GM18909 (cell line): ENCODE results near the gene CENPF.
A peak's percentile ranks its signal among the peaks of the same experiment; 100 is the strongest.
"Not testable (repeated sequence)": the region's sequence is repeated elsewhere in the genome, so short reads cannot be mapped to it uniquely, and the experiment has no call there.

Experiments
- ATAC-seq: cut with Tn5 transposase; IDR thresholded peaks from one replicate; pipeline ENCODE4 v1.9.1; 2021; ENCODE audit warnings: mild to moderate bottlenecking; ENCODE audit not compliant: unreplicated experiment, poor library complexity

The CENPF gene, protein sequence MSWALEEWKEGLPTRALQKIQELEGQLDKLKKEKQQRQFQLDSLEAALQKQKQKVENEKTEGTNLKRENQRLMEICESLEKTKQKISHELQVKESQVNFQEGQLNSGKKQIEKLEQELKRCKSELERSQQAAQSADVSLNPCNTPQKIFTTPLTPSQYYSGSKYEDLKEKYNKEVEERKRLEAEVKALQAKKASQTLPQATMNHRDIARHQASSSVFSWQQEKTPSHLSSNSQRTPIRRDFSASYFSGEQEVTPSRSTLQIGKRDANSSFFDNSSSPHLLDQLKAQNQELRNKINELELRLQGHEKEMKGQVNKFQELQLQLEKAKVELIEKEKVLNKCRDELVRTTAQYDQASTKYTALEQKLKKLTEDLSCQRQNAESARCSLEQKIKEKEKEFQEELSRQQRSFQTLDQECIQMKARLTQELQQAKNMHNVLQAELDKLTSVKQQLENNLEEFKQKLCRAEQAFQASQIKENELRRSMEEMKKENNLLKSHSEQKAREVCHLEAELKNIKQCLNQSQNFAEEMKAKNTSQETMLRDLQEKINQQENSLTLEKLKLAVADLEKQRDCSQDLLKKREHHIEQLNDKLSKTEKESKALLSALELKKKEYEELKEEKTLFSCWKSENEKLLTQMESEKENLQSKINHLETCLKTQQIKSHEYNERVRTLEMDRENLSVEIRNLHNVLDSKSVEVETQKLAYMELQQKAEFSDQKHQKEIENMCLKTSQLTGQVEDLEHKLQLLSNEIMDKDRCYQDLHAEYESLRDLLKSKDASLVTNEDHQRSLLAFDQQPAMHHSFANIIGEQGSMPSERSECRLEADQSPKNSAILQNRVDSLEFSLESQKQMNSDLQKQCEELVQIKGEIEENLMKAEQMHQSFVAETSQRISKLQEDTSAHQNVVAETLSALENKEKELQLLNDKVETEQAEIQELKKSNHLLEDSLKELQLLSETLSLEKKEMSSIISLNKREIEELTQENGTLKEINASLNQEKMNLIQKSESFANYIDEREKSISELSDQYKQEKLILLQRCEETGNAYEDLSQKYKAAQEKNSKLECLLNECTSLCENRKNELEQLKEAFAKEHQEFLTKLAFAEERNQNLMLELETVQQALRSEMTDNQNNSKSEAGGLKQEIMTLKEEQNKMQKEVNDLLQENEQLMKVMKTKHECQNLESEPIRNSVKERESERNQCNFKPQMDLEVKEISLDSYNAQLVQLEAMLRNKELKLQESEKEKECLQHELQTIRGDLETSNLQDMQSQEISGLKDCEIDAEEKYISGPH (N-terminal part only)

DNA sequence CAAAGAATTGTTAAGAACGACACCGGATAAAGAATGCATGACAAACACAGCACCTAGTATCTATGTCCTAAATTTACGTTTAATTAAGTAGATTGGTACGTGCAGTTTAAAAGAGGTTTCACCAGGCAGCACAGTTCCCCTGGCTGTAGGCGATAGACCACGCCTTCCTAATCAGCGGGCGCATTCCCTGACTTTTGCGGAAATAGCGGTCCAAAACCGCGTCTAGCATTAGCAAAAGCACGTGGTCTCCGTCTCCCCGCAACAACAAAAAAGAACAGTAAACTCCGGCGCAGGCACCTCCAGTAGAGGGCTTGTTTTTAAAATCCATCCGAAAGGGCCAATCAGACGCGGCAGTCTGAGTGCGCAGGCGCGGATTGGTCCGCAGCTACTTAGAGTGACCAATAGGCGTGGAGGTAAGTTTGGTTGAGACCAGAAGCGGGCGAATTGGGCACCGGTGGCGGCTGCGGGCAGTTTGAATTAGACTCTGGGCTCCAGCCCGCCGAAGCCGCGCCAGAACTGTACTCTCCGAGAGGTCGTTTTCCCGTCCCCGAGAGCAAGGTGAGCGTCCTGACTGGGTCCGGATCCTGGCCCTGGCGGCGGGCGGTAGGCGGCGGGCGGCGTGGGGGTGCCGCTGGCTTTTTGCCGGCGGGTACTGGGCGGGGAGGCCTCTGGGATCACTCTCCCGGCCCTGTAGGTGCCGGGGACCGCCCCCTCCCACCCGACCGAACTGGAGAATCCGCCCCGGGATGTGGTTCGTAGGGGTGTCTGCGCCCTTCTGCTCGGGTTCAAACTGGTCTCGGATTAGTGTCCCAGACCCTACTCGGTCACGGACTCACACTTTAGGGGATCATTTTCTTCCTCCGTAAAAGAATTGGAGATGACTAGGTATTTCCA lies at the start of gene CENPF:
CENPF (plus strand) TSS at position 432 of the 894 bp plus-strand sequence. CDS start 10,560 bp downstream, outside the sequence.
- peak; percentile 98 for ATAC-seq

GRCh38 chr1:214557952-214558735 lies 44.9 kb upstream of the CENPF start:
- ATAC-seq = no peak

GRCh38 chr1:214563881-214564280 lies 39.1 kb upstream of the CENPF start:
- no peak for ATAC-seq

- ATAC-seq = no peak
Observed at GRCh38 chr1:214565310-214565709, 37.7 kb upstream of the CENPF start.

- no peak for ATAC-seq
Observed at GRCh38 chr1:214566158-214567104, 36.6 kb upstream of the CENPF start.

GRCh38 chr1:214567481-214567980 lies 35.5 kb upstream of the CENPF start:
- no peak for ATAC-seq

GRCh38 chr1:214568328-214568727 lies 34.7 kb upstream of the CENPF start:
- no peak for ATAC-seq

DNA sequence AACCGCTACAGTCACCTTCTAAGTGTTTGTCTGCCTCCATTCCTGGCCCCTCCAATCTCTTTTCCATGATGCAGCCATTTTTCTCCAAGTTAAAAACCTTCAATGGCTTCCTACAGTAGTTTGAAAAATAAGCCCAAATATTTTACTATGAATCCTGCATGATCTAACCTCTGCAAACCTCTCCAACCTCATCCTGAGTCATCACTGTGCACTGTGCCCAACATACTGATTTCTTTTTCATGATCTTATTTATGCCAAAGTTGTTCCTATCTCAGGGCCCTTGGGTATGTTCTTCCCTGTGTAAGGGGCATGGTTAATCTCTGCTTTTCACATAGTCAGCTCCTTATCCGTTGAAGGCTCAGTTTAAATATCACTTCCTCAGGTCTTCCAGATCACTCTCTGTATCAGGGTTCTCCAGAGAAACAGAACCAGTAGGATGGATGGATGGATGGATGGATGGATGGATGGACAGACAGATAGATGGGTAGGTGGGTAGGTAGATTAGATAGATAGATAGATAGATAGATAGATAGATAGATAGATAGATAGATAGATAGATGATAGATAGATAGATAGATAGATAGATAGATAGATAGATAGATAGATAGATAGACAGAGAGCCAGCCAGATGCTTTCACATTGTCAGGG lies 33.5 kb upstream of the CENPF start:
- ATAC-seq = no peak

DNA sequence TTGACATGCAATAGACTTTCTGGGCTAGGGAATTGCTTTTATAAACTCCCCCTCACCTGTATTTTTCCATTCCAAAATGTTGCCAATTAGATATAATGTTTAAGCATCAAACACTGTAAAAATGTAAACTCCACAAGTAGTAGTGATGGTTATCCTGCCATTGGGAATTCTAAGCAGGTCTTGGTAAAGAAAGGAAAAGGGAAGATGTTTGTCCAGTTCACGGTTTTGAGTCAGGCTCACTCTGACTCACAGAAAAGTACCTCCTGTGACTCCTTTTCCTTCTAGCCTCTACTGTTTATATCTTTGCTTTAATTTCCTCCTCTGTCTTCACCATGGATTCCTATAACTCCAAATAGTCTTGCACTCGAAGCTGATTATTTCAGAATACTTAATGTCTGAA lies 32.6 kb upstream of the CENPF start:
- no peak for ATAC-seq

DNA sequence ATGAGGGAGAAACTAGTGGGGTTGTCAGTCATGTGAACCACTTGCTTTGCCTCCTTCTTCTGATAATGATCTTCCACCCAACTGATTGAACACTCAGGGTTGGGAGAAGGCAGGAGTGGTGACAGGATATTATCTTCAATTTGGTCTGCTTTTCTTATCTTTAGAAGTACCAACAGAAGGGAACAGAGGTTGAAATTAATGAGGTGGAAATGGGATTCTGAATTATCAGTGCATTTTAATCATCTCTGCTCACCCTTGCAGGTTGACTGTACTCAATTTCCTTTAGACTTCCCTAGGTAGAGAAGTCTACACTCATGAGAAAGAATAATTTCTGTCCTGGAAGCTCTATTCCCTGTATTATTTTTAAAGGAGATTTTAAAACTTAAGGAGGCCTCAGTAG lies 31.7 kb upstream of the CENPF start:
- ATAC-seq = no peak

DNA sequence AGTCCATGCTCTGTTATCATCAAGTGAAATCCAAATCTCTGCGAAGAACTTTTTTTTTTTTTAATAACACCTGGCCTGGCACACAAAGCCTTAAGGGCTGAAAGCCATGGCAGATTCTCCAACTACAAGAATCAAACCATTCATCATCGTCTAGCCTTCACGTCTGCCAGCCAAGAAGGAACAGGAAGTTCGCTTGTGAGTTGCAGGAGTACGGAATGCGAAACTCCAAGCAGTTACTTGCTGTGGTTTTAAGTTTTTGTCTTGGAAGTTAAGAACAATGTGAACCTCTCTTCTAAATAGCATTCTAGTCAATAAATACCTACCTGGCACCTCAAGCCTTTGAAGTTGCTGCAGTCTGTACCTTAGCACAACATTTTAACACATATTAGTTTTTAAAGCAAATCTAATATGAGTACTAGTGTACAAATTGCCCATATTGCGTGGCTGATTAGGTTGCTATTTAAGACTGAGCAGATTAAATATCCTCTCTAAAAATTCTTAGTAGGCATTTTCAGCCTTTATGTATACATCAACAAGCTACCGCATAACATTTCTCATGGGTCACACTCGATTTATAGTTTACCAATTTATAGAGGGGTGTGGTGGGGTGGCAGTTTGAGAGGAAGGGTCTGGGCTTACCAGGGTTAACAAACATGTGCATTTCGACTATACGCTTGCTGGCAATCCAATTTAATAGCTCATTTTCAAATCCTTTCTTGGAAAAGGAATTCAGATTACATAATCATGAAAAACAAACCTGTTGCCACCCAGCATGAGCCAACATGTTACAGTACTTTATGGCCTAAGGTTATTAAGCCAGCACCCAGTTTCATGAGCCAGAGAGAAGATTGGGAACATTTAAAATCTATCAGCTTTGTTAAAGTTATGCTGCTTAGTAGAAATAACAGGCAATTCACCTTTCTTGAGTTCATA lies 29.3 kb upstream of the CENPF start:
- no peak for ATAC-seq

DNA sequence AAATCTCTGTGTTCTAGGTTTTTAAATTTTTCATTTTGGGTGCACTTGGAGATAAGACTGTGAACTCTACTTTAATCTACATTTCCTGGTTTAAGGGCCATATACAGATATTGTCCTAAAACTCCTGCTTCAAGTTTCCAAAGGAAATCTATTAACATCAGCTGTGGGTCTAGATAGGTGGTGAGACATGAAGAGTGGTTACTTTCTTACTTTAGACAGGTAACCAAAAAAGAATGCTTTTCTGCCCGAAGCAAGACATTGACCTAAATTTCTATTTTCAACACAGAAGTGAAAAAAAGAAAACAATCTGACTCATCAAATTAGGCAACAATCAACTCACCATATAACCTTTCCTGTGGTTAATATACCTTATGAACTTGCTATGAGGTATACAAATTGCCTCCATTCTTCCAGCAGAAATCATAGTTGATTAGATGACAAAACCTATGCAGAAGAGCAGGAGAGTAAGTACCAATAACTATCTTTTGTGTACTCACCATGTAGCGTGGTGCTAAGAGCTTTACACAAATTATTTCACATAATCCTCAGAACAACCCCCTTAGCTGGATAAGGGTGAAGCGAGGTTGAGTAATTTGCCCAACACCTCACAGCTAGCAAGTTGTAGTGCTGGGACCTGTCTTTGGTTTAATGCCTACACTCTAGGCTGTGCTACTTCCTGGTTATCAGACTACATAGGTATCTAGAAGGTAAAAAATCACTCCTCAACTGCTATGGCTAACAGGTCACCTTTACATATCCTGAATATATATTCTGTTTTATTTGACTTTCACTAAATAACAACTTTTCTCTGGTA lies 28.2 kb upstream of the CENPF start:
- ATAC-seq = no peak

DNA sequence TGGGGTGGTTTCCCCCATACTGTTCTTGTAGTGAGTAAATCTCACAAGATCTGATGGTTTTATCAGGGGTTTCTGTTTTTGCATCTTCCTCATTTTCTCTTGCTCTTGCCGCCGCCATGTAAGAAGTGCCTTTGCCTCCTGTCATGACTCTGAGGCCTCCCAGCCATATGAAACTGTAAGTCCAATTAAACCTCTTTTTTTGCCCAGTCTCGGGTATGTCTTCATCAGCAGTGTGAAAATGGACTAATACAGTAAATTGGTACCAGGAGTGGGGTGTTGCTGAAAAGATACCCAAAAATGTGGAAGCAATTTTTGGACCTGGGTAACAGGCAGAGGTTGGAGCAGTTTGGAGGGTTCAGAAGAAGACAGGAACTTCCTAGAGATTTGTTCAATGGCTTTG lies 26.9 kb upstream of the CENPF start:
- not testable (repeated sequence) for ATAC-seq

GRCh38 chr1:214579183-214579582 lies 23.8 kb upstream of the CENPF start:
- ATAC-seq = no peak

DNA sequence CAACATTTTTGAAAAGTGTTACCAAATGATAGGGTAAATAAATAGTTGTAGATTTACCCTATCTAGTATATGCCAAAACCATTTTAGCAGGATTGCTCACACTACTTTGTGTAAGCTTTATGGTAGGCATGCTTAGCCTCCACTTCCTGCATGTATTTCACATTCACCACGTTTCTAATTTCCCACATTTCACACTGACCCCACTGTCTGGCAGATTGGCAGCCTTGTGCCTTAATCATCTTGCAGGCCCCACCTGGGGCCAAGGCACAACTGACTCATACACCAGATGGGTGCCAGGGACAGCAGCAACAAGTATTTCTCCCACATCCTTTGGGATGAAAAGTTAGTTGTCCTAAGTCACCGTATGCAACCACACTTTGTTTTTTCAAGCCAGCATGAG lies 21.2 kb upstream of the CENPF start:
- no peak for ATAC-seq
